Stimulated activated naive CD4-positive, alpha-beta T cell treated with Interleukin-2 at 50 U/mL for 16 hours (primary cell): ENCODE data around the gene STX19.
A peak's percentile ranks its signal among the peaks of the same experiment; 100 is the strongest.
"Not testable (repeated sequence)": the region's sequence is repeated elsewhere in the genome, so short reads cannot be mapped to it uniquely, and the experiment has no call there.

ENCODE experiments used
- DNase-seq: peaks from one replicate; lab custom pipeline; 2025; lab: John Stamatoyannopoulos, UW

STX19 gene

GRCh38 chr3:94028093-94028837, at the start of gene STX19:
Gene STX19 (minus strand): TSS chr3:94028597. CDS start chr3:94015269, 13,328 bp downstream.
- DNase-seq = no peak

GRCh38 chr3:94076055-94076454, 47.7 kb upstream of the STX19 start:
- DNase-seq = no peak

- DNase-seq = no peak
These were observed 43.4 kb upstream of the STX19 start for GRCh38 chr3:94071713-94072284.

- no peak for DNase-seq
These were observed 42.0 kb upstream of the STX19 start for GRCh38 chr3:94070341-94070911.

GRCh38 chr3:94069194-94069813, 40.9 kb upstream of the STX19 start:
- no peak for DNase-seq

GRCh38 chr3:94066506-94067500, 38.4 kb upstream of the STX19 start:
- no peak for DNase-seq

GRCh38 chr3:94065819-94066480, 37.6 kb upstream of the STX19 start:
- no peak for DNase-seq

GRCh38 chr3:94065122-94065521, 36.7 kb upstream of the STX19 start:
- no peak for DNase-seq

- no peak for DNase-seq
These were observed 36.0 kb upstream of the STX19 start for GRCh38 chr3:94064243-94064860.

- no peak for DNase-seq
These were observed 35.2 kb upstream of the STX19 start for GRCh38 chr3:94063496-94064119.

- DNase-seq = peak; percentile 75
These were observed 34.4 kb upstream of the STX19 start, which contains the start of the genes DHFR2 and NSUN3 for GRCh38 chr3:94062513-94063404. Gene DHFR2 (minus strand): TSS chr3:94062916. CDS start chr3:94061511, 1,405 bp downstream. Gene NSUN3 (plus strand): TSS chr3:94063061. CDS start chr3:94063127, 66 bp downstream.

- no peak for DNase-seq
These were observed 32.9 kb upstream of the STX19 start for GRCh38 chr3:94061297-94061696.

GRCh38 chr3:94050546-94050945, 22.1 kb upstream of the STX19 start:
- DNase-seq = no peak

GRCh38 chr3:94049267-94049666, 20.9 kb upstream of the STX19 start:
- DNase-seq = peak; percentile 5

GRCh38 chr3:94046533-94046932, 18.1 kb upstream of the STX19 start:
- no peak for DNase-seq

GRCh38 chr3:94044100-94044936, 15.9 kb upstream of the STX19 start:
- not testable (repeated sequence) for DNase-seq

- no peak for DNase-seq
These were observed 14.9 kb upstream of the STX19 start for GRCh38 chr3:94043285-94043684.

- DNase-seq = no peak
These were observed 8.6 kb upstream of the STX19 start for GRCh38 chr3:94036909-94037507.
